Measurements from ENCODE around the gene RAI14. TPM values are rescaled to one million over a fixed set of nuclear protein-coding genes. Genes with fewer than 3 reads are reported as not detected.

Gene RAI14
- total RNA-seq, 1 donor from 2014 or later, result 260 TPM

- Mint-ChIP-seq H3K4me3 (ENCODE audit: unreplicated experiment) (no peak overlapping the region), H3K9me3 (ENCODE audit: low read depth) (peaks cover 5% of the 10 kb centered on the region), H3K27ac (ENCODE audit: unreplicated experiment) (peak overlapping the region; percentile 71), H3K27me3 (ENCODE audit: low read depth) (no peaks in the 10 kb centered on the region), H3K4me1 (ENCODE audit: low read depth) (peaks cover 82% of the 10 kb centered on the region), H3K36me3 (ENCODE audit: low read depth) (peaks cover 6% of the 10 kb centered on the region)
- no peak for TF ChIP-seq CTCF (IDR thresholded peaks at IDR 0.05)
- no peak for DNase-seq (ENCODE audit: low spot score)
These were observed 82.3 kb downstream of the RAI14 start for GRCh38 chr5:34738381-34738780.

GRCh38 chr5:34740389-34740806, 84.3 kb downstream of the RAI14 start:
- Mint-ChIP-seq H3K27me3 (ENCODE audit: low read depth) (no peaks in the 10 kb centered on the region), H3K27ac (ENCODE audit: unreplicated experiment) (peak overlapping the region; percentile 71), H3K4me3 (ENCODE audit: unreplicated experiment) (no peak overlapping the region), H3K36me3 (ENCODE audit: low read depth) (peaks cover 5% of the 10 kb centered on the region), H3K4me1 (ENCODE audit: low read depth) (peaks cover 97% of the 10 kb centered on the region), H3K9me3 (ENCODE audit: low read depth) (peaks cover 5% of the 10 kb centered on the region)
- no peak for TF ChIP-seq CTCF (IDR thresholded peaks at IDR 0.05)
- no peak for DNase-seq (ENCODE audit: low spot score)

- no peak for DNase-seq (ENCODE audit: low spot score)
- no peak for TF ChIP-seq CTCF (IDR thresholded peaks at IDR 0.05)
- no peaks in the 10 kb centered on the region for H3K27me3 Mint-ChIP-seq (ENCODE audit: low read depth)
- H3K9me3 Mint-ChIP-seq (ENCODE audit: low read depth), result peaks cover 5% of the 10 kb centered on the region
- no peak overlapping the region for H3K4me3 Mint-ChIP-seq (ENCODE audit: unreplicated experiment)
- H3K4me1 Mint-ChIP-seq (ENCODE audit: low read depth), result peaks cover 93% of the 10 kb centered on the region
- H3K27ac Mint-ChIP-seq (ENCODE audit: unreplicated experiment), result peak overlapping the region; percentile 67
- peaks cover 7% of the 10 kb centered on the region for H3K36me3 Mint-ChIP-seq (ENCODE audit: low read depth)
These were observed 85.9 kb downstream of the RAI14 start for GRCh38 chr5:34742061-34742460.

GRCh38 chr5:34743878-34744277, 87.8 kb downstream of the RAI14 start:
- Mint-ChIP-seq H3K4me3 (ENCODE audit: unreplicated experiment) (no peak overlapping the region), H3K4me1 (ENCODE audit: low read depth) (peaks cover 86% of the 10 kb centered on the region), H3K36me3 (ENCODE audit: low read depth) (peaks cover 7% of the 10 kb centered on the region)

GRCh38 chr5:34748431-34748830, 92.3 kb downstream of the RAI14 start:
- TF ChIP-seq CTCF (IDR thresholded peaks at IDR 0.05), result no peak
- no peaks in the 10 kb centered on the region for H3K27me3 Mint-ChIP-seq (ENCODE audit: low read depth)
- H3K4me3 Mint-ChIP-seq (ENCODE audit: unreplicated experiment), result no peak overlapping the region
- peaks cover 80% of the 10 kb centered on the region for H3K4me1 Mint-ChIP-seq (ENCODE audit: low read depth)
- peak overlapping the region; percentile 43 for H3K27ac Mint-ChIP-seq (ENCODE audit: unreplicated experiment)
- H3K9me3 Mint-ChIP-seq (ENCODE audit: low read depth), result no peaks in the 10 kb centered on the region
- no peak for DNase-seq (ENCODE audit: low spot score)
- peaks cover 8% of the 10 kb centered on the region for H3K36me3 Mint-ChIP-seq (ENCODE audit: low read depth)

More at GRCh38 chr5:34743878-34744277, 87.8 kb downstream of the RAI14 start:
- no peak for DNase-seq (ENCODE audit: low spot score)
- H3K27me3 Mint-ChIP-seq (ENCODE audit: low read depth), result no peaks in the 10 kb centered on the region
- peaks cover 5% of the 10 kb centered on the region for H3K9me3 Mint-ChIP-seq (ENCODE audit: low read depth)
- no peak for TF ChIP-seq CTCF (IDR thresholded peaks at IDR 0.05)
- H3K27ac Mint-ChIP-seq (ENCODE audit: unreplicated experiment), result peak overlapping the region; percentile 93
